IMR-90 (cell line): Measurements from ENCODE around the gene PRPF6.

ENCODE experiments used
- BHLHE40 ChIP-seq: fragments of 150-350 bp; IDR thresholded peaks from 2 replicates; pipeline ENCODE4 v1.6.1; 2016; ENCODE audit warnings: mild to moderate bottlenecking, low read depth, low read length
- CHD1 ChIP-seq: IDR thresholded peaks from 2 replicates; pipeline ENCODE4 v1.6.1; 2012; ENCODE audit warnings: low read depth, low read length, improper control_type of control experiment
- NFE2L2 ChIP-seq: fragments of 150-350 bp; IDR thresholded peaks from 2 replicates; pipeline ENCODE4 v1.6.1; 2016; ENCODE audit warnings: low read depth, mild to moderate bottlenecking, low read length
- POLR2A ChIP-seq: IDR thresholded peaks from 2 replicates; pipeline ENCODE4 v1.6.1; 2012; ENCODE audit warnings: mild to moderate bottlenecking, low read depth, low read length
- RAD21 ChIP-seq: IDR thresholded peaks from 2 replicates; pipeline ENCODE4 v1.6.1; 2012; ENCODE audit warnings: low read length, improper control_type of control experiment
- RCOR1 ChIP-seq: IDR thresholded peaks from 2 replicates; pipeline ENCODE4 v1.6.1; 2012; ENCODE audit warnings: mild to moderate bottlenecking, low read length, improper control_type of control experiment; ENCODE audit not compliant: insufficient replicate concordance
- SMC3 ChIP-seq: fragments of 150-350 bp; IDR thresholded peaks from 2 replicates; pipeline ENCODE4 v1.6.1; 2016; ENCODE audit warnings: low read depth, mild to moderate bottlenecking, antibody characterized with exemption, low read length, moderate library complexity
- TF ChIP-seq, protein P1 (sequence below): conservative IDR thresholded peaks from 2 replicates; pipeline ENCODE4 v1.5.1; 2012; ENCODE audit warnings: mild to moderate bottlenecking, low read depth, low read length, improper control_type of control experiment
- TF ChIP-seq, protein P2 (sequence below): fragments of 150-350 bp; IDR thresholded peaks from 2 replicates; pipeline ENCODE4 v1.6.1; 2017; ENCODE audit warnings: mild to moderate bottlenecking, antibody characterized with exemption, low read length, low read depth

DNA sequence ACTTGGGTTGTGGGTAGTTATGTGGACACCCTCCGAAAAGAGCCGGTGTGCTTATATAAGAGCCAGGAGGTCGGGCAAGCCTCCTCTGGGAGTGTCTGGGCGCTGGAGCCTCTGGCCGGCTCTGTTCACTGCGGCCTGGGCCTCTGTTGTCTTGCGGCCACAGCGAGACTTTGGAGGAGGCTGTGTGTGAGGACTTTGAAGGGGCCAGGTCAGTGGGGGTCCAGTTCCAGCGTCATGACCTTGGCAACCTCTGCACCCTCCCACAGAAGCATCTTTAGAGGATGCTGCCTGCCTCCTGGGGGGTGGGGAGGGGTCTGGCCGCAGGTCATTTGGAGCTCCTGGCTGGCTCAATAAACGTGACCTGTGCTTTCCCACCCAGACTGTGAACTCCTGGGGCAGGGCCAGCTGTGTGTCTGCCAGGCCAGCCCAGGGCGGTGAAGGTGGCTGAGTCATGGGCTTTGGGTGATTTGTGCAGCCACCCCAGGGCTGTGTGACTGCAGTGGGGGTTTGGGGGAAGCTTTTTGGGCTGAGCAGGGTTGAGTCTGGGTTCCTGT is 83.3 kb downstream of the PRPF6 start:
- TF ChIP-seq, protein P1, sequence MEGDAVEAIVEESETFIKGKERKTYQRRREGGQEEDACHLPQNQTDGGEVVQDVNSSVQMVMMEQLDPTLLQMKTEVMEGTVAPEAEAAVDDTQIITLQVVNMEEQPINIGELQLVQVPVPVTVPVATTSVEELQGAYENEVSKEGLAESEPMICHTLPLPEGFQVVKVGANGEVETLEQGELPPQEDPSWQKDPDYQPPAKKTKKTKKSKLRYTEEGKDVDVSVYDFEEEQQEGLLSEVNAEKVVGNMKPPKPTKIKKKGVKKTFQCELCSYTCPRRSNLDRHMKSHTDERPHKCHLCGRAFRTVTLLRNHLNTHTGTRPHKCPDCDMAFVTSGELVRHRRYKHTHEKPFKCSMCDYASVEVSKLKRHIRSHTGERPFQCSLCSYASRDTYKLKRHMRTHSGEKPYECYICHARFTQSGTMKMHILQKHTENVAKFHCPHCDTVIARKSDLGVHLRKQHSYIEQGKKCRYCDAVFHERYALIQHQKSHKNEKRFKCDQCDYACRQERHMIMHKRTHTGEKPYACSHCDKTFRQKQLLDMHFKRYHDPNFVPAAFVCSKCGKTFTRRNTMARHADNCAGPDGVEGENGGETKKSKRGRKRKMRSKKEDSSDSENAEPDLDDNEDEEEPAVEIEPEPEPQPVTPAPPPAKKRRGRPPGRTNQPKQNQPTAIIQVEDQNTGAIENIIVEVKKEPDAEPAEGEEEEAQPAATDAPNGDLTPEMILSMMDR: no peak
- TF ChIP-seq RCOR1 (no peak), POLR2A (no peak), RAD21 (no peak), BHLHE40 (peak; percentile 60; the same call in 1 of the 2 replicates), SMC3 (no peak), CHD1 (no peak), NFE2L2 (0 out of 2 replicates have a peak, but pooled peaks have one; percentile 4)
- TF ChIP-seq, protein P2, sequence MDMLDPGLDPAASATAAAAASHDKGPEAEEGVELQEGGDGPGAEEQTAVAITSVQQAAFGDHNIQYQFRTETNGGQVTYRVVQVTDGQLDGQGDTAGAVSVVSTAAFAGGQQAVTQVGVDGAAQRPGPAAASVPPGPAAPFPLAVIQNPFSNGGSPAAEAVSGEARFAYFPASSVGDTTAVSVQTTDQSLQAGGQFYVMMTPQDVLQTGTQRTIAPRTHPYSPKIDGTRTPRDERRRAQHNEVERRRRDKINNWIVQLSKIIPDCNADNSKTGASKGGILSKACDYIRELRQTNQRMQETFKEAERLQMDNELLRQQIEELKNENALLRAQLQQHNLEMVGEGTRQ: no peak
